Nucleus accumbens (tissue), 56 donors: Measurements from ENCODE around the gene USP48.
A peak's percentile ranks its signal among the peaks of the same experiment; 100 is the strongest.
"Not testable (repeated sequence)": the region's sequence is repeated elsewhere in the genome, so short reads cannot be mapped to it uniquely, and the experiment has no call there.

ENCODE experiments used
- DNase-seq, 56 donors: peaks; one replicate each; lab custom pipeline; 2025; lab: John Stamatoyannopoulos, UW

The USP48 gene

DNA sequence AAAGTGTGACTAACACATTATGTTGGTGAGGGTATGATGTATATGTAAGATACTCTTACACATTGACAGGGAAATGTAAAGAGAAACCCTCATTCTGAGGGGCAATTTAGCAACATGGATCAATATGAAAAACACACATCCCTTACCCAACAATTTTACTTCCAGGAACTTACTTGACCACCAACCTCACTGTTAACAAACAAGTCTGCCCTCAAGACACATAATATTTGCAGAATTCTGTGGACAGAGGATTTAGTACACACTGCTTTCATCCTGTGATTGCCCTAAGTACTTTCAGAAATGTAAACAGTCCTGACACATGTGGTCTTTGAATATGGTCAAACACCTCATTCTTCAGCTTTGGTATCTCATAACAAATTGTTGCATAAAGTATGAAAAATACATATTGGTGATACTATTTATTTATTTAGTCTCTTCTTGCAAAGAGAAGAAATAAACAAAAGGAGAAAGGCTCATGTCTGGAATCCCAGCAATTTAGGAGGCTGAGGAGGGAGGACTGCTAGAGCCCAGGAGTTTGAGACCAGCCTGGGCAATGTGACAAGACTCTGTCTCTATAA lies 6.9 kb downstream of the USP48 start:
- DNase-seq: no peak

DNA sequence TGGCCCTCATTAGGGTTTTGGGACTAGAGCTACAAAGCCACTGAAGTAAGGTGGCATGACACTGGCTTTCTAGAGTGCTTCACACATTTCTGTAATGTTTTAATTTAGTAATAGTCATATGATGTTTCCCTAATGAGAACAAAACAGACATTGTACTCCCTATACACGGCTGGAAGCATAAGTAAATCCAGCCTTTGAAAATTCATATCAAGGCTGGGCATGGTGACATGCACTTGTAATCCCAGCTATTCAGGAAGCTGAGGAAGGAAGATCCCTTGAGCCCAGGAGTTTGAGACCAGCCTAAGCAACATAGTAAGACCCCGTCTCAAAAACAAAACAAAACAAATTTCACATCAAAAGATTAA lies 7.4 kb downstream of the USP48 start:
- DNase-seq: peak in 2 of 56 donors; percentile 1 to 8

DNA sequence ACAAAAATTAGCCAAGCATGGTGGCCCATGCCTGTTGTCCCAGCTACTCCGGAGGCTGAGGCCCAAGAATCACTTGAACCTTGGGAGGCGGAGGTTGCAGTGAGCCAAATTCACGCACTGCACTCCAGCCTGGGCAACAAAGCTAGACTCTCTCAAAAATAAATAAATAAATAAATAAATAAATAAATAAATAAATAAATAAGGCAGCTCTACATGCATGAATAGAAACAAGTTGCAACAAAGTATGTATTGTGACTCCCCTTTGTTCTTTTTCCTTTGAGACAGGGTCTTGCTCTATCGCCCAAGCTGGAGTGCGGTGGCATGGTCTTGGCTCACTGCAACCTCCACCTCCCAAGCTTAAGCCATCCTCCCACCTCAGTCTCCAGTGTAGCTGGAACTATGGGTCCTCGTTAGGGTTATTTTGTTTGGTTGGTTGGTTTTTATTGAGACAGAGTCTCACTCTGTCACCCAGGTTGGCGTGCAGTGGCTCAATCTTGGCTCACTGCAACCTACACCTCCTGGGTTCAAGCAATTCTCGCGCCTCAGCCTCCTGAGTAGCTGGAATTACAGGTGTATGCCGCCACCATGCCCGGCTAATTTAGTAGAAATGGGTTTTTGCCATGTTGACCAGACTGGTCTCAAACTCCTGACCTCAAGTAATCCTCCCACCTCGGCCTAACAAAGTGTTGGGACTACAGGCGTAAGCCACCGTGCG lies 8.0 kb downstream of the USP48 start:
- DNase-seq: no peak

DNA sequence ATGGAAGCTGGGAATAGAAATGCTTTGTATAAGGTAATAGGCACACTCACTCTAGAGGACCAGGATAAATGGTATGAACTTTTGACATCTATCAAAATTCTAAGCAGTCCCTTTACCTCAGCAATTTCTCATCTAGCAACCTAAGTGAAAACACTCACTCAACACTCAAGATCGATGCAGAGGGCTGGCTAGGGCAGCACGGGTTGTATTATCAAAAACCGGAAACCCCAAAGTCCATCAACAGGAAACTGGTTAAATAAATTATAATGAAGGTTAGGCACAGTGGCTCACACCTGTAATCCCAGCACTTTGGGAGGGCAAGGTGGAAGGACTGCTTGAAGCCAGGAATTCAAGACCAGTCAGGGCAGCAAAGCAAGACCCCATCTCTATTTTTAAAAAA lies 9.4 kb downstream of the USP48 start:
- no peak for DNase-seq

DNA sequence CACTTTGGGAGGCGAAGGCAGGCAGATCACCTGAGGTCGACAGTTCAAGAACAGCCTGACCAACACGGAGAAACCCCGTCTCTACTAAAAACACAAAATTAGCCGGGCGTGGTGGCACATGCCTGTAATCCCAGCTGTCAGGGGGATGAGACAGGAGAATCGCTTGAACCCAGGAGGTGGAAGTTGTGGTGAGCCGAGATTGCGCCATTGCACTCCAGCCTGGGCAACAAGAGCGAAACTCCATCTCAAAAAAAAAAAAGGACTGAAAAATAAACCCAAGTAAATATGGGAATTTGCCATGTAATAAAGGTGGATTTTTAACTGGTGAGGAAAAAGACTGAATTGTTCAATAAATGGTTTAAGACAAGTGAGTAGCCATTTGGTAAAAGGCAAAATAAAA lies 11.3 kb downstream of the USP48 start:
- not testable (repeated sequence) for DNase-seq

DNA sequence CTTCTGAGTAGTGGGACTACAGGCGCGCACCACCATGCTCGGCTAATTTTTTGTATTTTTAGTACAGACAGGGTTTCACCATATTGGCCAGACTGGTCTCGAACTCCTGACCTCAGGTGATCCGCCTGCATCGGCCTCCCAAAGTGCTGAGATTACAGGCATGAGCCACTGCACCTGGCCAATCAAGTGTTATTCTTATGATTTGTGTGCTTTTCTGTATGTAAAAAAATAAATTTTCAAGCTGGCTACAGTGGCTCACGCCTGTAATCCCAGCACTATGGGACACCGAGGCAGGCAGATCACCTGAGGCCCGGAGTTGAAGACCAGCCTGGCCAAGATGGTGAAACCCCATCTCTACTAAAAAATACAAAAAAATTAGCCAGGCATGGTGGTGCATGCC lies 12.3 kb downstream of the USP48 start:
- DNase-seq: not testable (repeated sequence)

DNA sequence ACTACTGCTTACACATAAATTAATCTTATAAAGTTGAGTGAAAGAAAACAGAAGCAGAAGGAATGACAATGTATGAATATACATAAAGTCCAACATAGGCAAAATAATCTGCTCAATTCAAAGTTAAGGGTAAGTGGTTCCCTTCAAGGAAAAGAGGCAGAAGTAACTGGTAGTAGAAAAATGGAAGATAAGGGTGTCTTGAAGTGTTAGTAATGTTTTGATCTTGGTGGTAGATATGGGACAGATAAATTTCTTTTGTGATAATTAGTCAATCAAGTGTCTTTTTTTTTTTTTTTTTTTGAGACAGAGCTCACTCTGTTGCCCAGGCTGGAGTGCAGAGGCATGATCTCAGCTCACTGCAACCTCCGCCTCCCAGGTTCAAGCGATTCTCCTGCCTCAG lies 12.7 kb downstream of the USP48 start:
- no peak for DNase-seq

DNA sequence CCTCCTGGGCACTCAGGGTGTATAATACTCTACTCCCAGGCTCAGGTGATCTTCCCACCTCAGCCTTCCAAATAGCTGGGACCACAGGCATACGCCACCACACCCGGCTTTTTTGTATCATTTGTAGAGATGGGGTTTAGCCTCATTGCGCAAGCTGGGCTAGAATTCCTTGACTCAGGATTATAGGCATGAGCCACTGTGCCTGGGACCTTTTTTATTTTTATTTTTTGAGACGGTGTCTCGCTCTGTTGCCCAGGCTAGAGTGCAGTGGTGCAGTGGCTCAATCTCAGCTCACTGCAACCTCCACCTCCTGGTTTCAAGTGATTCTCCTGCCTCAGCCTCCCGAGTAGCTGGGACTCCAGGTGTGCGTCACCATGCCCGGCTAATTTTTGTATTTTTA lies 15.8 kb downstream of the USP48 start:
- not testable (repeated sequence) for DNase-seq

DNA sequence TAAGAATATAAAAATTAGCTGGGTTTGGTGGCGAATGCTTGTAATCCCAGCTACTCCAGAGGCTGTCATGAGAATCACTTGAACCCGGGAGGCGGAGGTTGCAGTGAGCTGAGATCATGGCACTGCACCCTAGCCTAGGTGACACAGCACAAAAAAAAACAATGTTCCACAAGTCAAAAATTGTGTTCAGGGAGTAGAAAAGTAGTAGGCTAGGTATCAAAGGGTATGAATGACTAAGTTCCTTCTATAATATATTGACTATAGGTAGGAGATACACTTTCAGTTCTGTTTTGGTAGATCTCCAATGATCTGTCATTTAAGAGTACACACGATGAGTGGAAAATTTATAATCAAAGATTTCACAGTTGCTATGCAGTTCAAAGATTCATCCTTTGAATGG lies 16.7 kb downstream of the USP48 start:
- no peak for DNase-seq

DNA sequence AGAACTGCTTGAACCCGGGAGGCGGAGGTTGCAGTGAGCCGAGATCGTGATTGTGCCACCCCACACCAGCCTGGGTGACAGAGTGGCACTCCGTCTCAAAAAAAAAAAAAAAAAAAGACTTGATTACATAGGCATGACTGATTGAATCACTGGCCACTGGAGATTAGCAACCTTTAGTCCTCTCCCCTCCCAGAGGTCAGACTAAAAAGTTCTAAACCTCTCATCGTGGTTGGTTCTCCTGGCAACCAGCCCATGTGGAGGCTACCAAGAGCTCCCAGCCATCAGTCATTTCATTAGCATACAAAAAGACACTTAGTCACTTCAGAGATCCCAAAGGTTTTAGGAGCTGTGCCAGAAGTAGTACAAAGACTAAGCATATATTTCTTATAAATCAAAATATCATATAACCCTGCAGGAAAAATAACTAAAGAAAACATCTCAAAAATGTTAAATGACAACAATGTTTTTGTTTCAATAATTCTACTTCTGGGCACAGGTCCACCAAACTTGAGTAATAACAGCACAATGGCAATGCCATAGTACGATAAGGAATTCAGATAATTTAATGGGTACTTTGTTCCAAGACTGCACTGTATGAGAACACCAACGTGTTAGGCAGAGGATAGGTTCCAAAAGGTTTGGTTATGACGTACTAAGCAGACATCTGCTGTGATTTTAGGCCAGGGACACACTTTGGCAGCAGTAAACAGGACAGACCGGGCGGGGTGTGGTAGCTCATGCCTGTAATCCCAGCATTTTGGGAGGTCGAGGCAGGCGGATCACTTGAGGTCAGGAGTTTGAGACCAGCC lies 18.1 kb downstream of the USP48 start:
- peak in 2 of 56 donors; percentile 3 to 65 for DNase-seq

DNA sequence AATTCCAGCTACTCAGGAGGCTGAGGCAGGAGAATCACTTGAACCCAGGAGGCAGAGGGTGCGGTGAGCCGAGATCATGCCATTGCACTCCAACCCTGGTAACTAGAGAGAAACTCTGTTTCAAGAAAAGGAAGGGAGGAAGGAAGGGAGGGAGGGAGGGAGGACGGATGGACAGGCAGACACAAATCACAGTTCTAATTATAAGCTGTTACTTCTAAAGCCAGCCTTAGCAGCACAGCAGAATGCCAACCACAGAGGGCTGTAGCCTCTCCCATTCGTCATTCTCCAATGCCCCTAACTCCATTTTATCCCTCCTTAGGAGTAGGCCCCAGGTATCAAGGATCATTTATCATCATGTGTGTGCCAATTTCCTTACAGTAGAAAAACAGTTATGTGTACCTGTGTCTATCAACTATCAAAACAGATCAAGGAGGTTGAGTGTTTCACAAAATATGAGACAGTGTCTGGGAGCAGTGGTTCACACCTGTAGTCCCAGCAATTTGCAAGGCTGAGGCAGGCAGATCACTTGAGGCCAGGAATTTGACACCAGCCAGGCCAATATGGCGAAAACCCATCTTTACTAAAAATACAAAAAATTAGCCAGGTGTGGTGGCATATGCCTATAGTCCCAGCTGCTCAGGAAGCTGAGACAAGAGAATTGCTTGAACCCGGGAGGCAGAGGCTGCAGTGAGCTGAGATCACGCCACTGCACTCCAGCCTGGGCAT lies 19.1 kb downstream of the USP48 start:
- DNase-seq: no peak

DNA sequence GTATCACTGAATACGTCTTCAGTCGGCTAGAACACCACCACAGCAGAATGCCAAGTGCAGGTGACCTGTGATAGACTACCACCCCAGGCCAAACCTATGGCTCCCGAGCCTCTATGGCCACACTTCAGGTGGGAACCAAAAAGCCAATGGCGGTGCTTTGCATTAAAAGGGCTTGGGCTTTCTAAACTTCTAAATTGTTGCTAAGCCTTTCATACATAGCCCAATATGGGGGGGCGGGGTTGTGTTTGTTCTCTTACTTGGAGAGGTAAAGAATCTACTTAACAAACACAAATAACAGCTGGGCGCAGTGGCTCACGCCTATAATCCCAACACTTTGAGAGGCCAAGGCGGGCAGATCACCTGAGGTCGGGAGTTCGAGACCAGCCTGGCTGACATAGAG lies 19.7 kb downstream of the USP48 start:
- no peak for DNase-seq

DNA sequence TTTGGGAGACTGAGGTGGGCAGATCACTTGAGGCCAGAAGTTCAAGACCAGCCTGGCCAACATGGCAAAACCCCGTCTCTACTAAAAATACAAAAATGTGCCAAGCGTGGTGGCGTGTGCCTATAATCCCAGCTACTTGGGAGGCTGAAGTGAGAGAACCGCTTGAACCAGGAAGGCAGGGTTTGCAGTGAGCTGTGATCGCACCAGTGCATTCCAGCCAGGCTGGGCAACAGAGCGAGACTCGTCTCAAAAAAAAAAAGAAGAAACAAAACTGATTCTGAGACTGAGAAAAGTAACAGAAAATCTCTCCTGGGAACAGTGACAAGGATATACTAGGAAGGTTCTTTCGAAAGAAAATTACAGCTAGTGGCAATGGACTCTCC lies 20.9 kb downstream of the USP48 start:
- DNase-seq: no peak

DNA sequence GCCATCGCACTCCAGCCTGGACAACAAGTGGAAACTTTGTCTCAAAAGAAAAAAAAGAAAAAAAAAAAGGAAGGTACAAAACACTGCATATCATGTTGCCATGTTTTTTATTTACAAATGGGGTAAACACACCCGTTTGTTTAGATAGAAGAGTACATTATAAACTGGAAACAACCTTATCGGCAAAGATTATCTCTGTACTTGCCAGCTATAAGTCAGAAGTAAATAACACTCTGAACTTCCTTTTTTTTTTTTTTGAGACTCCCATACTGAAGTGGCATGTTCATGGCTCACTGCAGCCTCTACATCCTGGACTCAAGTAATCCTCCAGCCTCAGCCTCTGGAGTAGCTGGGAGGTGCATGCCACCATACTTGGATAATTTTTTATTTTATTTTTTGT lies 21.9 kb downstream of the USP48 start:
- DNase-seq: no peak

DNA sequence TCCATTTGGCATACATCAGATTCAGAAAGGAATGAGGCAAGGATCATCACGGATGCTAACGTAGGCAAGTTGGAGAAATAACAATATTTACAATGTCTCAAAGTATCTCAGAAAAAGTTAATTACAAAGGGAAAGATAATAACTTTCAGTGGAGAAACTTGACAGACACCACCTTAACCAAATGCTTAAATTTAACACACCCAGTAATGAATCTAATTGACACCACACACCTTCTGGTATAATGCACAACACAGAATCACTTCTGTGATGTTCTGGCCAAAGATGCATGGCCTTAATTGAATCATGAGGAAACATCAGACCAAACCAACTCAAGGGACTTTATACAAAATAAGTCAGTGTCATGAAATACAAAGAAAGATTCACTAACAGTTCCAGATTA lies 23.1 kb downstream of the USP48 start:
- DNase-seq: no peak

DNA sequence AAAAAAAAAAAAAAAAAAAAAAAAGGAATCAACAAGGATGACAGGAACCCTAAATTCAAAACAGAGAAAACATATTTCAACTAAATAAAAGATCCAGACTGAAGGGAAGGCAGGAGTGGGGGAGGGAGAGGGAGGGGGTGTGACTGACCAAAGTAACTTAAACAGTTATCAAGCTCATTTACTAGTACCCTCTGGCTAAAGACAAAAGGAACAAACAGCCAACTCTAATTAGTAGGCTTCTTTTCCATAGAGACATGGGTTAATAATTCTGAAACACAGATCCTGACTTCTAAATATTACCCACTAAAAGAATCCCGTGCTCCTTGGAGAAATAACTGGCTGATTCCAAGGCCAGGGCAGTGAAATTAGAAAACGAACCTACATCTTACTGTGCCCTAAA lies 23.8 kb downstream of the USP48 start:
- DNase-seq: no peak

DNA sequence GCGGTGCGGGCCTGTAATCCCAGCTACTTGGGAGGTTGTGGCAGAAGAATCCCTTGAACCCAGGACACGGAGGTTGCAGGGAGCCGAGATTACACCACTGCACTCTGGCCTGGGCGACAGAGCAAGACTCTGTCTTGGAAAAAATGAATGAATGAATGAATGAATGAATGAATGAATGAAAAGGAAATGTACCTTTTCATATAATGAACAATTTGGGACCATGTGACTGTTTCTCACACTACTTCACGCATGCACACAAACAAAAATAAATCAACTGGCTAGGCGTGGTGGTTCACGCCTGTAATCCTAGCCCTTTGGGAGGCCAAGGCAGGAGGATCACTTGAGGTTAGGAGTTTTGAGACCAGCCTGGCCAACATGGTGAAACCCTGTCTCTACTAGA lies 24.3 kb downstream of the USP48 start:
- no peak for DNase-seq

DNA sequence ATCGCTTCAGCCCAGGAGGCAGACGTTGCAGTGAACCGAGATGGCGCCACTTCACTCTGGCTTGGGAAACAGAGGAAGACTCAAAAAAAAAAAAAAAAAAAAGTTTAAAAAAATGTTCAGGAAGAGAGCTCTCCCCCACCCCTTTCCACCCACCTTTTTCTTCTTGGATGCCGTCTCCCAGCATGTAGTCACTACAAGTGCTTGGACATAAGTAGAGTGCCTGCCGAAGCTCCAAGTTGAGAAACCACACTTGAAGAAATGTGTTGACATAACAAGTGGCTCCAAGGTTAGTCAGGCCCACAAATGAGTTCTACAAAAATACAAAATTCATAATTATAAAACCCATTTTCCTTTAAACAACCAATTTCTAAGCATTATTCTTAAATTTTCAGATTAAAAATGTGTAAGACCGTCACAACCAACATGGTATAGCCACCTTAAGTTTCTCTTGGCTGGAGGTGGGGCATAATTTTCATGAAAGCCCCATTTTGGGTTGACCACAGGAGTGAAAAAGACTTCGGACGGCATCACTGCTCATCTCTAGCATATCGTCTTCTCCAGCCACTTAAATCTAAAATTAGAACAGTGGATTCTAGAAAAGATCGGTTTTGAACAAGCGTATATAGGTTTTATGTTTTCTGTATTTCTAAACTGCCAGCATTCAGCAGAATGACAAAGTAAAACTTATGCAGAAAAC lies 26.4 kb downstream of the USP48 start:
- DNase-seq: no peak

DNA sequence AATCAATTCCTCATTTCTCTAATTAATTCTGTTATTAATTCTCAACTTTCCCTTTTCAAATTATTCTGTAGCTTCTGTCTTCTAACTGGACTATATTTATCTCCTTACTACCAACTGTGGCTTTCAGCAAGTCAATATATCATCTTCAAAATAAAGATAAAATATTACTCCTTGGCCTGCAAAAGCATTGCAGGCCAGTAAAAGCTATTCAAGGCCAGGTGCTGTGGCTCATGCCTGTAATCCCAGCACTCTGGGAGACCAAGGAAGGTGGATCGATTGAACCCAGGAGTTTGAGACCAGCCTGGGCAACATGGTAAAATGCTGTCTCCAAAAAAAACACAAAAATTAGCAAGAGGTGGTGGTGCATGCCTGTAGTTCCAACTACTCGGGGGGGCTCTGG lies 27.9 kb downstream of the USP48 start:
- DNase-seq: no peak

DNA sequence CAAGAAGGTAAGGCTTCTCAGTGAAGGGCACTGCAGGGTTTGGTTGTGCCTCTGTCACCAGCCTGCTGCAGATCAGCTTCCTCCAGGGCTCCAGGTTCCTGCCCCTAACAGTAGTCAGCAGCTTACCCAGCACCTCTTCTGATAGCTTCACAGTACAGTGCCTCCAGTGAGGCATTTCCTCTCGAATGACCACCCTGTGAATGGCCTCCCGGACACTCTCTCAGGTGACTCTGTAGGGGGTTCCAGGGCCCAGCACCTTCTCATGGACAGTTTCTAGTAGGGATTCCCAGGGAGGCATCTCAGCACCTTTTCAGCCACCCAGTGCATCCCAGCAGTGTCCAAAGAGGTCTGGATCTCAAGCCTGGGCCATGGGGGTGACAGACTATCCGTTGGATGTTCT lies 28.4 kb downstream of the USP48 start:
- DNase-seq: no peak

DNA sequence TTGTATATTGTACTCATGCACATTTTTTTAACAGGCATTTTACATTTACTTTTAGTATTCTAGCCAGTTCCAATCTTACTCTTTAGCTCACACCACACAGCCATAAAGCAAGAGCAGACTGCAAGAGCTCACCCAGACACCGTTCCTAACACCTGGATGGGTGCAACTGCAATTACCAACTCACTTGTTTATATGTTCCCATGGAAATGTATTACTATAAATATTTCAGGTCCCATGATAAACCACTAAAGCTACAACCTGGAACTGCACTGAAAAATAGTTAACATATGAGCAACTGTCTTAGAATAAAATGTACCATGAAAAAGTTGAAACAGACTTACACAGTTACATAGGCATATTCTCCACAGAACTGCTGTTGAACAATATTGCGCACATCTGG lies 30.8 kb downstream of the USP48 start:
- DNase-seq: no peak
